ENCODE results near the gene NPTXR. TPM values are rescaled to one million over a fixed set of nuclear protein-coding genes. Genes with fewer than 3 reads are reported as not detected.

NPTXR gene
- total RNA-seq, 1 experiment from 2014 or later: 129 TPM

- intact Hi-C loops (cut with micrococcal nuclease; ENCODE audit: unreplicated experiment): no loop called here
- H3K36me3 ChIP-seq (ENCODE audit: insufficient read depth, low read length, poor library complexity, severe bottlenecking): peaks cover 21% of the 10 kb centered on the region
- peak overlapping the region; percentile 92 for H3K27ac ChIP-seq (ENCODE audit: low read depth, low read length, poor library complexity, severe bottlenecking)
- no peaks in the 10 kb centered on the region for H3K27me3 ChIP-seq (replicated peaks; ENCODE audit: insufficient read depth, low read depth, low read length, poor library complexity)
- no peaks in the 10 kb centered on the region for H3K9me3 ChIP-seq (ENCODE audit: low read depth, low read length, poor library complexity, severe bottlenecking)
- POLR2A ChIA-PET (ENCODE audit: low non-redundant PET): interaction anchor here (0.6 to 0.7 kb wide), 2 partner anchors 120 to 320 kb away, joined by 8 to 9 read pairs; no protein-coding TSS in a partner anchor
- CTCF ChIA-PET: interaction anchor here (0.6 to 2.4 kb wide), 2 partner anchors 15 to 18 kb away, joined by 4 to 22 read pairs; no protein-coding TSS in a partner anchor
- peaks cover 59% of the 10 kb centered on the region for H3K4me1 ChIP-seq (ENCODE audit: insufficient read depth, low read length, poor library complexity, severe bottlenecking)
- no peak overlapping the region for H3K4me3 ChIP-seq (ENCODE audit: low read depth, low read length, poor library complexity, severe bottlenecking)
- DNase-seq (ENCODE audit: low spot score): no peak
- no TSS peak for BruUV-seq (replicated peaks)
- TF ChIP-seq EZH2 (IDR thresholded peaks at IDR 0.05; ENCODE audit: borderline replicate concordance, low read depth, low read length, poor library complexity, severe bottlenecking): no peak
- TF ChIP-seq, protein P1, sequence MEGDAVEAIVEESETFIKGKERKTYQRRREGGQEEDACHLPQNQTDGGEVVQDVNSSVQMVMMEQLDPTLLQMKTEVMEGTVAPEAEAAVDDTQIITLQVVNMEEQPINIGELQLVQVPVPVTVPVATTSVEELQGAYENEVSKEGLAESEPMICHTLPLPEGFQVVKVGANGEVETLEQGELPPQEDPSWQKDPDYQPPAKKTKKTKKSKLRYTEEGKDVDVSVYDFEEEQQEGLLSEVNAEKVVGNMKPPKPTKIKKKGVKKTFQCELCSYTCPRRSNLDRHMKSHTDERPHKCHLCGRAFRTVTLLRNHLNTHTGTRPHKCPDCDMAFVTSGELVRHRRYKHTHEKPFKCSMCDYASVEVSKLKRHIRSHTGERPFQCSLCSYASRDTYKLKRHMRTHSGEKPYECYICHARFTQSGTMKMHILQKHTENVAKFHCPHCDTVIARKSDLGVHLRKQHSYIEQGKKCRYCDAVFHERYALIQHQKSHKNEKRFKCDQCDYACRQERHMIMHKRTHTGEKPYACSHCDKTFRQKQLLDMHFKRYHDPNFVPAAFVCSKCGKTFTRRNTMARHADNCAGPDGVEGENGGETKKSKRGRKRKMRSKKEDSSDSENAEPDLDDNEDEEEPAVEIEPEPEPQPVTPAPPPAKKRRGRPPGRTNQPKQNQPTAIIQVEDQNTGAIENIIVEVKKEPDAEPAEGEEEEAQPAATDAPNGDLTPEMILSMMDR (conservative IDR thresholded peaks at IDR 0.05; ENCODE audit: low read depth, low read length): no peak
These were observed 59.8 kb downstream of the NPTXR start for GRCh38 chr22:38784035-38784434.

- peaks cover 50% of the 10 kb centered on the region for H3K4me1 ChIP-seq (ENCODE audit: insufficient read depth, low read length, poor library complexity, severe bottlenecking)
- H3K36me3 ChIP-seq (ENCODE audit: insufficient read depth, low read length, poor library complexity, severe bottlenecking): peaks cover 30% of the 10 kb centered on the region
- no peaks in the 10 kb centered on the region for H3K9me3 ChIP-seq (ENCODE audit: low read depth, low read length, poor library complexity, severe bottlenecking)
- peak overlapping the region; percentile 92 for H3K27ac ChIP-seq (ENCODE audit: low read depth, low read length, poor library complexity, severe bottlenecking)
- H3K27me3 ChIP-seq (replicated peaks; ENCODE audit: insufficient read depth, low read depth, low read length, poor library complexity): no peaks in the 10 kb centered on the region
- TF ChIP-seq, protein P1 (conservative IDR thresholded peaks at IDR 0.05; ENCODE audit: low read depth, low read length): no peak
- TF ChIP-seq EZH2 (IDR thresholded peaks at IDR 0.05; ENCODE audit: borderline replicate concordance, low read depth, low read length, poor library complexity, severe bottlenecking): no peak
- intact Hi-C loops (cut with micrococcal nuclease; ENCODE audit: unreplicated experiment): no loop called here
- CTCF ChIA-PET: interaction anchor here (2.4 kb wide), 1 partner anchor 14 kb away, joined by 22 read pairs; no protein-coding TSS in a partner anchor
- peak; percentile 62 for DNase-seq (ENCODE audit: low spot score)
- no peak overlapping the region for H3K4me3 ChIP-seq (ENCODE audit: low read depth, low read length, poor library complexity, severe bottlenecking)
- no TSS peak for BruUV-seq (replicated peaks)
- POLR2A ChIA-PET (ENCODE audit: low non-redundant PET): interaction anchor here (0.7 to 0.8 kb wide), 2 partner anchors 12 to 19 kb away, joined by 4 to 12 read pairs; no protein-coding TSS in a partner anchor
These were observed 60.7 kb downstream of the NPTXR start for GRCh38 chr22:38783095-38783615.

- CTCF ChIA-PET: interaction anchor here (2.4 kb wide), 1 partner anchor 14 kb away, joined by 22 read pairs; no protein-coding TSS in a partner anchor
- H3K4me1 ChIP-seq (ENCODE audit: insufficient read depth, low read length, poor library complexity, severe bottlenecking): peaks cover 44% of the 10 kb centered on the region
These were observed 61.3 kb downstream of the NPTXR start for GRCh38 chr22:38782402-38783094.

More at GRCh38 chr22:38782402-38783094, 61.3 kb downstream of the NPTXR start:
- Histone ChIP-seq H3K9me3 (ENCODE audit: low read depth, low read length, poor library complexity, severe bottlenecking) (no peaks in the 10 kb centered on the region), H3K27ac (ENCODE audit: low read depth, low read length, poor library complexity, severe bottlenecking) (peak overlapping the region; percentile 92), H3K36me3 (ENCODE audit: insufficient read depth, low read length, poor library complexity, severe bottlenecking) (peaks cover 34% of the 10 kb centered on the region), H3K4me3 (ENCODE audit: low read depth, low read length, poor library complexity, severe bottlenecking) (peak overlapping the region; percentile 33), H3K27me3 (replicated peaks; ENCODE audit: insufficient read depth, low read depth, low read length, poor library complexity) (no peaks in the 10 kb centered on the region)
- intact Hi-C loops (cut with micrococcal nuclease; ENCODE audit: unreplicated experiment): loop anchor here (1.0 kb wide), 1 partner anchor 20 kb away; no protein-coding TSS in a partner anchor
- TSS peak; percentile 67 for BruUV-seq (replicated peaks)
- POLR2A ChIA-PET (ENCODE audit: low non-redundant PET): interaction anchor here (0.7 to 0.8 kb wide), 2 partner anchors 12 to 20 kb away, joined by 4 to 12 read pairs; no protein-coding TSS in a partner anchor
- TF ChIP-seq, protein P1 (conservative IDR thresholded peaks at IDR 0.05; ENCODE audit: low read depth, low read length): no peak
- no peak for TF ChIP-seq EZH2 (IDR thresholded peaks at IDR 0.05; ENCODE audit: borderline replicate concordance, low read depth, low read length, poor library complexity, severe bottlenecking)
- DNase-seq (ENCODE audit: low spot score): peak; percentile 90
